Naive thymus-derived CD8-positive, alpha-beta T cell (primary cell): ENCODE results near the gene LRRC27. TPM values are rescaled to one million over a fixed set of nuclear protein-coding genes. Genes with fewer than 3 reads are reported as not detected.

Experiments
- ATAC-seq, 2 donors: fragments of 150-1000 bp; cut with Tn5 transposase in 1 of 2; sonication (Bioruptor Pico), chemical (Tn5 transposase) in 1 of 2; 1 replicate in 1 of 2; 2 replicates in 1 of 2; pipeline ENCODE4 v1.10.0; 2021; ENCODE audit warnings: mild to moderate bottlenecking in 2 of 2, moderate library complexity in 2 of 2
- POLR2A ChIA-PET: fragments of 350-600 bp; sonication (Branson Sonifier 250); formaldehyde crosslinking; loops from one replicate; lab custom pipeline; 2021; ENCODE audit warnings: antibody characterized with exemption; lab: Charles Lee
- DNase-seq, 10 donors: peaks; one replicate each; pipeline versions ENCODE4 v3.0.0 to v3.0.0-alpha.2; 2020 to 2022
- H3K27ac Mint-ChIP-seq, 10 donors: one replicate each; pipeline ENCODE4 v1.8.0; 2020 to 2022; ENCODE audit warnings: mild to moderate bottlenecking in 10 of 10, mixed read lengths in 10 of 10, moderate library complexity in 4 of 10, inconsistent platforms in 1 of 10
- H3K27me3 Mint-ChIP-seq, 5 donors: one replicate each; pipeline ENCODE4 v1.8.0; 2021 to 2022; ENCODE audit warnings: mixed read lengths in 5 of 5
- H3K36me3 Mint-ChIP-seq, 3 donors: one replicate each; pipeline ENCODE4 v1.8.0; 2020 to 2022; ENCODE audit warnings: mixed read lengths in 3 of 3, mild to moderate bottlenecking in 2 of 3, inconsistent platforms in 1 of 3
- H3K4me1 Mint-ChIP-seq, 4 donors: one replicate each; pipeline ENCODE4 v1.8.0; 2021 to 2022; ENCODE audit warnings: mixed read lengths in 4 of 4
- H3K4me3 Mint-ChIP-seq, 10 donors: one replicate each; pipeline ENCODE4 v1.8.0; 2020 to 2022; ENCODE audit warnings: mild to moderate bottlenecking in 10 of 10, mixed read lengths in 10 of 10, moderate library complexity in 6 of 10, inconsistent platforms in 1 of 10
- H3K9me3 Mint-ChIP-seq, 9 donors: one replicate each; pipeline ENCODE4 v1.8.0; 2020 to 2022; ENCODE audit warnings: mixed read lengths in 9 of 9, mild to moderate bottlenecking in 3 of 9, inconsistent platforms in 1 of 9, moderate library complexity in 1 of 9
- polyA plus RNA-seq, 3 donors: library from polyadenylated mRNA; unstranded; fragments of 300-500 nt; fragmentation: Illumina TruSeq; gene quantifications; one replicate each; pipeline ENCODE4 v1.2.3, GENCODE V29; 2021
- total RNA-seq, 8 experiments: library from RNA in 2 of 8; stranded (reverse) in 2 of 8; gene quantifications; one replicate each; pipeline ENCODE4 v1.2.3 and lab custom pipeline; 2021 to 2026

Gene LRRC27
- total RNA-seq (1 to 10 TPM; 6.9 to 7.9 TPM), polyA plus RNA-seq (1 to 10 TPM; 2.4 to 4.7 (median 4.4) TPM), total RNA-seq (lab: John Stamatoyannopoulos, UW) (2.4 to 9.7 (median 4.7) reads per million in 6 experiments)

DNA sequence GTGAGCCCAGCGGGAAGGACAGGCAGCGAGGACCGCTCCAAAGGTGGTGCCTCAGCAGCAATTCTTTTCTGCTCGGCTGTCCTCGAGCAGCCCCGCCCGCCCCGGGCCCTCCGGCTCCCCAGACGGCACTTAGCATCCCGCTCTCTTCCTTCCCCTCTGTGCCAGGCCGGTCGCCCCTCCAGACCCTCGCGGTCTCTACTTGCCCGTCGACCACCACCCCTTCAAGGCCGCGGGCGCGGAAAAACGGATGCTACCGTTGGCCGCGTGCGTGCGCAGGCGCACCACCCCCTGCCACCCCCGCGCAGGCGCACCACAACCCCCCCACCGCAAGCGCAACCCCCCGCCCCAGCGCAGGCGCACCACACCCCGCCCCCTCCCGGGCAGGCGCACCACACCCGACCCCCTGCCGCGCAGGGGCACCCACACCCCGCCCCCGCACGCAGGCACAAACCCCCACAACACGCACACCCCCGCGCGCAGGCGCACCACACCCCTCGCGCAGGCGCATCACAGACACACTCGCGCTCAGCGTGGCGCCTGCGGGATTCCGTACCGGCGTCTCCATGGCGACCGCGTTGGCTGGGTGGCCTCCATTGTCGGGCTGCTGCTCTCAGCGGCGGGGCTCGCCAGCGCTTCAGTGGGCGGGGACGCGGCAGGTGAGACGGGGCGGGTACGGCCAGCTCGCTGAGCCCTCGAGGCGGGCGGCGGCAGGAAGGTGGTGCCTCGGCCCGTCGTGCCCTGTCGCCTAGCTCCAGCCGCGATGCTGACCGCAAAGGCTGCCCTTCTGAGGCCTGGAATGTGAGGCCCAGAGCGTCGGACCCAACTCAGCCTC is at the start of gene LRRC27:
LRRC27 (plus strand) TSS at position 593 of the 832 bp plus-strand sequence. CDS start 1,332 bp downstream, outside the sequence.
- Mint-ChIP-seq H3K27ac (peak within 1 kb of the TSS; percentile 85 to 99 (median 94)), H3K9me3 (peaks cover 0 to 2% (median 0%) of the 10 kb centered on the region in 9 donors), H3K36me3 (peaks cover 2 to 11% (median 8%) of the 10 kb centered on the region in 3 donors), H3K4me3 (peak within 1 kb of the TSS; percentile 84 to 95 (median 90)), H3K4me1 (peaks cover 34 to 80% (median 72%) of the 10 kb centered on the region in 4 donors), H3K27me3 (peaks cover 0 to 3% (median 0%) of the 10 kb centered on the region in 5 donors)
- ATAC-seq (peak; percentile 88 to 89), DNase-seq (peak; percentile 99 to 100 (median 100))
- POLR2A ChIA-PET = interaction anchor here (0.6 to 1.6 kb wide), 3 partner anchors 27 to 146 kb away, joined by 3 to 4 read pairs (median 4); no protein-coding TSS in a partner anchor

DNA sequence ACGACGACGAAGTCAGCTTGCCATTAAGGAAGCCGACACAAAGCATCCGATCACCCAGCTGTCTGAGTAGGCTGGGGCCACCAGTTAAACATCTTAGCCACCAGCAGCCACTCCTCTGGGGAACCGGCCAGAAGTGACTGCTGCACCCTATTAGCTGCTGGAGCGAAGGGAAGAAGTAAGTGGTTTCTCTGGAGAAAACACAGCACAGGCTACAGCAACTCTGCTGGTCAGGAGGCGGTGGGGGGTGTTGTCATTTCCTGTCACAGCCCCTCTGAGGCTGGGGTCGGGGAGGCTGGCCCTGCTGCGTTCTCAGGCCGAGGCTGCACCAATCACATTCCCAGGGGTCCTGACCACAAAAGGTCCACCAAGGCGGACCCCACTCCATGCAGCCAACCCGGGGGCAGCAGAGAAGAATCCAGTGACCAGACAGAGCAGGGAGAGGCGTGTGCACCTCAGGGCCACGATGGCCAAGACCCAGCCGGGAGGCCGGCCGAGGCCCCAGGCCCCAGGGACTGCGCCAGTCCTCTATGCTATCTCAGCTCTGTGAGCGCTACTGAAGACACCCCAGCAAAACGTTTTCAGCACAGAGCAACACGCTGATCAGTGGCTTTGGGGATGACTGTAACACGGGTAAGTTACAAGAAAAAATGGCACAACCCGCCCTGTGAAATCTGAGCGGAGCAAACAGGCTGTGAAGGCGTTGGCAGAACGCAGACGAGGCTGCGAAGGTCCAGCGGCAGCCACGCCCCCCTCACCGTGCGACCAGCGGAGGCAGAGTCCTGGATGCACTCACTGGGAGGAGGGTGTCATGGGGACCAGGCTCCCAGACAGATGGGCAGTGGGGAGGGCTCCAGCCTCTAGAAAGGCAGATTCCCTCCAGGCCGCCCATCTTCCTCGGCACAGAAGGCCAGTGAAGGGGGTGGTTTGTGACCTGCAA is 49.1 kb upstream of the LRRC27 start:
- POLR2A ChIA-PET = no interaction called here
- H3K27ac Mint-ChIP-seq = peak overlapping the region in 1 of 10 donors; percentile 35
- no peaks in the 10 kb centered on the region for H3K36me3 Mint-ChIP-seq
- ATAC-seq (no peak), DNase-seq (peak in 1 of 10 donors; percentile 32)
- no peaks in the 10 kb centered on the region for H3K9me3 Mint-ChIP-seq
- H3K4me1 Mint-ChIP-seq = peaks cover 0 to 19% (median 11%) of the 10 kb centered on the region in 4 donors
- no peak overlapping the region for H3K4me3 Mint-ChIP-seq
- H3K27me3 Mint-ChIP-seq = no peaks in the 10 kb centered on the region

DNA sequence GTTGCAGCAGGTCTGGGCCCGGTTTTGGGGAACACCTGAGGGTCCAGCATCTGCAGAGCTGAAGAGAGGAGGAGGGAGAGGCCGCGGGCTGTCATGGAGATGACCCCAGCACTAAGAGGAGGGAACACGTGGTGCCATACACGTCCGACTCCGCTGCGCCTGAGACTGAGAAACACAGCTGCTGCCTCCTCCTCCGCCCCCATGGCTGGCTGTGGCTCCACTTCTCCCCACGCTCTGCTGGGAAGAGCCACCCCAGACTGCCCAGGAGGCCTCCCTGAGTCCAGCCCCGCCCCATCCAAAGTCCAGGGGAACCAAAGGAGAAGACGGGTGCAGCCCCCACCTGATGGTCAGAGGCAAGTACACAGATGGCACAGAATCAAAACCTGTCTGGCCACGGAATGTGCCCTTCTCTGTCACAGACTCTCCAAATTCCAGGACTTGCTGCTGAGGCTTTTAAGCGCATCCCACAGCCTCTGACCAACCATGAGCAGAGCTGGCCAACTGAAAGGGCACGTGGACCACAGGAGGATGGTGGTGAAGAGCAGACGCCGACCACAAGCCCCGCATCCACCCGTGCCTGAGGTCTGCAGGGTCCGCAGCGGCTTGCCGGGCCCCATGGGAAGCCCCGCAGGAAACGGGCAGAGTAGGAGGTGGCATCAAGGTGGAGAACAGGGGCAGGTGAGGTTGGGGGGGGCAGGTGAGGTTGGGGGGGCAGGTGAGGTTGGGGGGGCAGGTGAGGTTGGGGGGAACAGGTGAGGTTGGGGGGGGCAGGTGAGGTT is 48.2 kb upstream of the LRRC27 start:
- Mint-ChIP-seq H3K36me3 (no peaks in the 10 kb centered on the region), H3K27ac (no peak overlapping the region), H3K4me1 (peaks cover 0 to 19% (median 10%) of the 10 kb centered on the region in 4 donors), H3K9me3 (peaks cover 0 to 3% (median 0%) of the 10 kb centered on the region in 9 donors), H3K4me3 (no peak overlapping the region), H3K27me3 (peaks cover 0 to 1% (median 0%) of the 10 kb centered on the region in 5 donors)
- peak in 1 of 10 donors; percentile 30 for DNase-seq
- POLR2A ChIA-PET = no interaction called here
- ATAC-seq = no peak

DNA sequence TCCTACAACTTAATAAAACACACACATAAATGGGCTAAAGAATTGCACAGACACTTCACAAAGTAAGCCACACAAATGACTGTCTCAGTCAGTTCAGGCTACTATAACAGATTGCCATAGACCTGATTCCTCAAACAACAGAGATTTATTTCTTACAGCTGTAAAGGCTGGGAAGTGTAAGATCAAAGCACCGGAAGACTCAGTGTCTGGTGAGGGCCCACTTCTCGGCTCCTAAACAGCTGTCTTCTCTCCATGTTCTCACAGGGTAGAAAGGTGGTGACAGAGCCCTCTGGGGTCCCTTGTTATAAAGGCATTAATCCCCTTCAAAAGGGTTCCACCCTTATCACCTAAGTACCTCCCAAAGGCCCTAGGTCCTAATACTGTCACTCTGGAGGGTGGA is 42.6 kb upstream of the LRRC27 start:
- H3K4me1 Mint-ChIP-seq = peaks cover 0 to 8% (median under 1%) of the 10 kb centered on the region in 4 donors
- no peaks in the 10 kb centered on the region for H3K36me3 Mint-ChIP-seq
- H3K4me3 Mint-ChIP-seq = no peak overlapping the region
- DNase-seq (peak in 1 of 10 donors; percentile 32), ATAC-seq (no peak)
- no peak overlapping the region for H3K27ac Mint-ChIP-seq
- peaks cover 0 to 1% (median 0%) of the 10 kb centered on the region in 5 donors for H3K27me3 Mint-ChIP-seq
- POLR2A ChIA-PET = no interaction called here
- H3K9me3 Mint-ChIP-seq = peaks cover 0 to 6% (median 0%) of the 10 kb centered on the region in 9 donors

DNA sequence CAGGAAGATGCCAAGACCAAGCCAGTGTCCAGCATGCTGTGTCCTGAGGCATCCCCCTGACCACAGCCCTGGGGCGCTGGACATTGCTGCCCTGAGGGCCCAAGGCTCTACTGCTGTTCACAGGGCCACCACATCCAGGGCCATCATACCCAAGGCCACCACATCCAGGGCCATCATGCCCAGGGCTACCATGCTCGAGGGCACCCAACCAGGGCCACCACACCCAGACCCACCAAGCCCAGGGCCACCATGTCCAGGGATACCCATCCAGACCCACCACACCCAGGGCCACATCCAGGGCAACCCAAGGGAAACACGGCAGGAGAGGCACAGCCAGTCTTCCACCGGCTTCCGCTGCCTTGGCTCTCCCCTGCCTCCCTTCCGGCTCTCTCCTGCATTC is 41.4 kb upstream of the LRRC27 start:
- Mint-ChIP-seq H3K4me1 (peaks cover 0 to 7% (median 2%) of the 10 kb centered on the region in 4 donors), H3K4me3 (no peak overlapping the region), H3K27me3 (peaks cover 0 to 1% (median 0%) of the 10 kb centered on the region in 5 donors), H3K36me3 (no peaks in the 10 kb centered on the region), H3K27ac (no peak overlapping the region), H3K9me3 (peaks cover 0 to 6% (median 0%) of the 10 kb centered on the region in 9 donors)
- DNase-seq (peak in 1 of 10 donors; percentile 26), ATAC-seq (no peak)
- POLR2A ChIA-PET = no interaction called here

DNA sequence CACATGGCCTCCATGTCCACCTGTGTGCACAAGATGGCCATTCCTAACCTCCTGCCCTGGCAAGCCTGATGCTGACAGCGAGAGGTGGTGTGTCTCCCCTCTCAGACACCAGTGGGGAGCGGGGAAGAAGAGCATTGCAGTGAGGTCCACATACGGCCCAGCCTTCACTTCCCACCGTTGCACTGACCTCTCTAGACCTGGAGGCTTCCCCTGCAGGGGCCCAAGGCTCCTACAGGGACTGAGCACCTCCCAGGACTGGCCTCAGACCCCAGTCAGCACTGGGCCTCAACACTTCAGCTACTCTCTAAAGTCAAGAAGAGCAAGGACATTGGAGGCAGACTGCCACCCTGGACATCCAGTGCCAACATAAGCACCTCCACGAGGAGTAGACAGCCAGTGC is 40.2 kb upstream of the LRRC27 start:
- H3K27ac Mint-ChIP-seq = no peak overlapping the region
- H3K4me1 Mint-ChIP-seq = peaks cover 0 to 7% (median 5%) of the 10 kb centered on the region in 4 donors
- H3K4me3 Mint-ChIP-seq = no peak overlapping the region
- H3K36me3 Mint-ChIP-seq = peaks cover 0 to 2% (median 0%) of the 10 kb centered on the region in 3 donors
- H3K27me3 Mint-ChIP-seq = peaks cover 0 to 1% (median 0%) of the 10 kb centered on the region in 5 donors
- ATAC-seq (no peak), DNase-seq (peak in 1 of 10 donors; percentile 42)
- POLR2A ChIA-PET = no interaction called here
- H3K9me3 Mint-ChIP-seq = peaks cover 0 to 6% (median 0%) of the 10 kb centered on the region in 9 donors

DNA sequence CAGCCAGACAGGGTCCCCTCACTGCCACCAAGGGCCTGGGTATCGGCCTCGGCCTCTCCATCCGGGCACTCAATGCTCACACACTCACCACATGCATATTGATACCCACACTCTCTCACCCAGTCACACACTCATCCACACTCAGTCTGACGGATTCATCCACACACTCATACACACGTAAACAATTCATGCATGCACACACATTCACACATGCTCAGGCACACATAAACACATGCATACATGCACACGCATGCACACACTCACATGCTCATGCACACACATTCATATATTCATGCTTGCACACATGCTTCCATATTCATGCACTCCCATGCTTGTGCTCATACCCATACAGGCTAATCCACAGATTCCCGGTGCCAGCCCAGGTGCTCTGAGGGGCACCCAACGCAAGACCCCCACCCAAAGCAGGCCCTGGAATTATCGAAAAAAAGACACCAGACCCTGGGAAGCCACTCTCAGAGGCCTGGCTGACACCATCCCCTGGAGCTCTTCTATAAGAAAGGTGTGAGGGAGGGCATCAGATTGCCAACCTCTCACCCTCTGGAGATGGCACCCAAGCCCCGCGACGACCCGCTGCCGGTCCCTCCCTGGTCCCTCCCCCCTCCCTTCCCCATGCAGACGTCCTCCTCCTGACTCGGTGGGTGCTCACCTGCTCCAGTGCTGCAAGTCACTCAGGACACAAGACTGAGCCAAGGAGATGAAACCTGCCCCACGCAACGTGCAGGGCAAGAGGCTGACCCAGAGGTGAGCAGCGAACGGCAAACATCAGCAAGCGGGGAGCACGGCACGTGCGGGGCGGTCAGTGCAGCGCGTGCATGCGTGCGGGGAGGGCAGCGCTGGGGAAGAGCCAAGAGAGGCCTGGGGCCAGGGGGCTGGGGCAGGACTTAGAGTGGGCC is 39.4 kb upstream of the LRRC27 start:
- H3K27ac Mint-ChIP-seq = no peak overlapping the region
- DNase-seq (peak in 1 of 10 donors; percentile 55), ATAC-seq (no peak)
- peaks cover 3 to 10% (median 9%) of the 10 kb centered on the region in 4 donors for H3K4me1 Mint-ChIP-seq
- H3K27me3 Mint-ChIP-seq = peaks cover 0 to 2% (median 1%) of the 10 kb centered on the region in 5 donors
- H3K4me3 Mint-ChIP-seq = no peak overlapping the region
- peaks cover 0 to 2% (median 0%) of the 10 kb centered on the region in 3 donors for H3K36me3 Mint-ChIP-seq
- POLR2A ChIA-PET = no interaction called here
- peaks cover 0 to 6% (median 0%) of the 10 kb centered on the region in 9 donors for H3K9me3 Mint-ChIP-seq

DNA sequence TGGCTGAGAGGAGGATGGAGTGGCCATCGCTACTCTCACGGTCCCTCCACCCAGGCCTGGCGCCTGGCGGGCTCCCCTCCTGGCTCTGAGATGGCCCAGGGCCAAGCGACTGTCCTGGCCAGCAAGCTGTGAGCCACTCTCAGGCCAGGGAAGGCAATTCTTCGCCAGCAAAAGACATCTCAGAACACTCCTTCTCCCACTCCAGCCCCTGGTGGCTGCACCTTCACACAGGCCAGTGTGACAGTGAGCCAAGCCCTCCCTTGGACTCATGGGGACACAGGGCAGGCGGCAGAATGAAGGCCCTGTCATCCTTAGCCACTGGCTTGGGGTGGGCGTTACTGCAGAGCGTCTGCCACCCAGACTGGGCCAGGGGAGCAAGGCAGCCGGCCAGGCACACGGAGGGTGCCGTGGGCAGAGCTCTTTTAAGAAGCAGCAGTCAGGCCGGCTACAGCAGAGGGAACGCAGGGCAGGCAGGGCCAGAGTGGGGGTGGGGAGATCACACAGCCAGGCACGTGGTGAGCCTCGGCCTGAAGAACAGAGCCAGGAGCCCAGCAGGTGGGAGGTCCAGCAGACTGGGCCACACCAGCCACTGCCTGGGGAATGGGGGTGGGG is 38.7 kb upstream of the LRRC27 start:
- H3K27me3 Mint-ChIP-seq = peaks cover 0 to 2% (median 0%) of the 10 kb centered on the region in 5 donors
- no peak for DNase-seq
- H3K9me3 Mint-ChIP-seq = peaks cover 0 to 6% (median 0%) of the 10 kb centered on the region in 9 donors
- no peak for ATAC-seq
- H3K4me3 Mint-ChIP-seq = peak overlapping the region in 1 of 10 donors; percentile 14
- H3K36me3 Mint-ChIP-seq = peaks cover 0 to 2% (median 0%) of the 10 kb centered on the region in 3 donors
- peak overlapping the region in 1 of 10 donors; percentile 11 for H3K27ac Mint-ChIP-seq
- H3K4me1 Mint-ChIP-seq = peaks cover 8 to 13% (median 12%) of the 10 kb centered on the region in 4 donors
- POLR2A ChIA-PET = no interaction called here

DNA sequence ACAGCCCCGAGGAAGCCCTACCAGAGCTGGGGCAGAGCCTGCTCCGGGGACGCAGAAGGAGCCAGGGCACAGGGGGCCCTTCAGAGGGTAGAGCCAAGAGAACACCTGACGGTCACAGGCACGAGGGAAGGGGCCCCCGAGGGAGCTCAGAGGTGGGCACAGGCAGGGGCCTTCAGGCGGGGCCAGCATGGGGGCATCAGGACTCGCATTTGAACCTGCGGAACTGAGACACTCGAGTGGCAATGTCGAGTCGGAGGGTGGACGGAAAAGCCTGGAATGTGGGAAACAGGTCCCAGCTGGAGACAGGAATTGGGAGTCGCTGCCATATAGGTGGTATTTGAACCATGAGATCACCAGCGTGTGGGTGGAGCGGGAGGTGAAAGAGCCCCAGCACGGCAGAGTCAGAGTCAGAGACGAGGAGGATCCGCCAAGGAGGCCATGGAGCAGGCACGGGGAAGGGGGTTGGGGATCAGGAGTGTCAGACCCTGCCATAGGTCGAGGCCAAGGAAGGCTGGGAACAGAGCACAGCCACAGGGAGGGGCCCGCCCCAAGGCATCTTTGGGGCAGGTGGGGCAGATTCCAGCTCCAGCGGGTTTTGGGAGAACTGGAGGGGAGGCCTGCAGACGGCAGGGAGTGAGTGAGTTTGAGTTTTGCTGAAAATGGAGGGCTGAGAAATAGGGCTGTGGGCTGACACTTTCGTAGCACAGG is 38.0 kb upstream of the LRRC27 start:
- POLR2A ChIA-PET = no interaction called here
- DNase-seq (peak in 1 of 10 donors; percentile 52), ATAC-seq (no peak)
- H3K4me3 Mint-ChIP-seq = no peak overlapping the region
- H3K9me3 Mint-ChIP-seq = peaks cover 0 to 2% (median 0%) of the 10 kb centered on the region in 9 donors
- peaks cover 8 to 13% (median 12%) of the 10 kb centered on the region in 4 donors for H3K4me1 Mint-ChIP-seq
- peaks cover 0 to 2% (median 0%) of the 10 kb centered on the region in 5 donors for H3K27me3 Mint-ChIP-seq
- H3K36me3 Mint-ChIP-seq = peaks cover 0 to 2% (median 0%) of the 10 kb centered on the region in 3 donors
- H3K27ac Mint-ChIP-seq = peak overlapping the region in 1 of 10 donors; percentile 11
